PFSK-1 (cell line): ENCODE measurements around the gene THSD7B.

ENCODE experiments used
- FOXP2 ChIP-seq: optimal IDR thresholded peaks from 2 replicates; pipeline ENCODE3; 2011; ENCODE audit warnings: borderline replicate concordance, control low read depth, inconsistent platforms; ENCODE audit not compliant: insufficient read depth; ENCODE audit errors: extremely low read length, extremely low read depth
- POLR2AphosphoS5 ChIP-seq: IDR thresholded peaks from 2 replicates; pipeline ENCODE4 v1.6.1; 2012; ENCODE audit warnings: low read depth, mild to moderate bottlenecking, control low read depth, low read length, moderate library complexity
- REST ChIP-seq, 2 experiments: IDR thresholded peaks; 2 replicates each; pipeline versions ENCODE4 v1.6.1 to v1.8.0; 2011 to 2012; ENCODE audit warnings: low read depth in 2 of 2, low read length in 2 of 2, control low read depth in 1 of 2, inconsistent platforms in 1 of 2, mild to moderate bottlenecking in 1 of 2, moderate library complexity in 1 of 2; ENCODE audit not compliant: insufficient read depth in 1 of 2
- SIN3A ChIP-seq: IDR thresholded peaks from 2 replicates; pipeline ENCODE4 v1.6.1; 2012; ENCODE audit warnings: mild to moderate bottlenecking, low read length, moderate library complexity, borderline replicate concordance; ENCODE audit not compliant: insufficient read depth
- TAF1 ChIP-seq: IDR thresholded peaks from 2 replicates; pipeline ENCODE4 v1.6.1; 2012; ENCODE audit warnings: low read length, control low read depth, borderline replicate concordance; ENCODE audit not compliant: insufficient read depth

Gene THSD7B

GRCh38 chr2:137718786-137719185 lies 953.4 kb downstream of the THSD7B start:
- TF ChIP-seq FOXP2 (no peak), SIN3A (no peak), TAF1 (no peak), POLR2AphosphoS5 (no peak), REST (IDR thresholded peaks at IDR 0.05; ENCODE audit: insufficient read depth in 1 of 2, low read depth in 2 of 2, low read length in 2 of 2) (no peak)

- TF ChIP-seq POLR2AphosphoS5 (no peak), SIN3A (no peak)
These were observed 956.4 kb downstream of the THSD7B start for GRCh38 chr2:137721733-137722132.

- TF ChIP-seq FOXP2 (no peak), TAF1 (no peak), SIN3A (no peak), REST (IDR thresholded peaks at IDR 0.05; ENCODE audit: insufficient read depth in 1 of 2, low read depth in 2 of 2, low read length in 2 of 2) (no peak), POLR2AphosphoS5 (no peak)
These were observed 959.6 kb downstream of the THSD7B start for GRCh38 chr2:137724912-137725311.
